Measurements from ENCODE around the gene TEKT3. TPM values are rescaled to one million over a fixed set of nuclear protein-coding genes. Genes with fewer than 3 reads are reported as not detected.

TEKT3 gene
- total RNA-seq, 1 donor from 2014 or later, result 0.86 TPM

- no peak for DNase-seq (ENCODE audit: low spot score)
- intact Hi-C loops (cut with DNase I), result no loop called here
These were observed 10.5 kb upstream of the TEKT3 start for GRCh38 chr17:15351925-15352324.

- no peak for DNase-seq (ENCODE audit: low spot score)
- intact Hi-C loops (cut with DNase I), result no loop called here
These were observed 10.1 kb upstream of the TEKT3 start for GRCh38 chr17:15351478-15351840.

GRCh38 chr17:15350777-15351477 is 9.5 kb upstream of the TEKT3 start:
- DNase-seq (ENCODE audit: low spot score), result no peak
- intact Hi-C loops (cut with DNase I), result no loop called here

- intact Hi-C loops (cut with DNase I), result no loop called here
- DNase-seq (ENCODE audit: low spot score), result no peak
These were observed 7.7 kb upstream of the TEKT3 start for GRCh38 chr17:15349119-15349518.

GRCh38 chr17:15348021-15348420 is 6.6 kb upstream of the TEKT3 start:
- intact Hi-C loops (cut with DNase I), result no loop called here
- no peak for DNase-seq (ENCODE audit: low spot score)

- no peak for DNase-seq (ENCODE audit: low spot score)
- intact Hi-C loops (cut with DNase I), result no loop called here
These were observed 4.7 kb upstream of the TEKT3 start for GRCh38 chr17:15346066-15346595.

- no peak for DNase-seq (ENCODE audit: low spot score)
- intact Hi-C loops (cut with DNase I), result loop anchor here (5.0 kb wide), 2 partner anchors 81 to 99 kb away; no protein-coding TSS in a partner anchor
These were observed 2.4 kb upstream of the TEKT3 start for GRCh38 chr17:15343749-15344148.

- no peak for DNase-seq (ENCODE audit: low spot score)
- intact Hi-C loops (cut with DNase I), result loop anchor here (5.0 kb wide), 2 partner anchors 80 to 100 kb away; no protein-coding TSS in a partner anchor
These were observed 1.1 kb upstream of the TEKT3 start for GRCh38 chr17:15342460-15342859.

GRCh38 chr17:15341966-15342365 is 569 bp upstream of the TEKT3 start:
- DNase-seq (ENCODE audit: low spot score), result no peak
- intact Hi-C loops (cut with DNase I), result loop anchor here (5.0 kb wide), 2 partner anchors 80 to 100 kb away; no protein-coding TSS in a partner anchor

GRCh38 chr17:15340966-15341365 is 431 bp downstream of the TEKT3 start:
- intact Hi-C loops (cut with DNase I), result loop anchor here (5.0 kb wide), 2 partner anchors 79 to 101 kb away; no protein-coding TSS in a partner anchor
- DNase-seq (ENCODE audit: low spot score), result no peak

GRCh38 chr17:15335446-15335845 is 6.0 kb downstream of the TEKT3 start:
- intact Hi-C loops (cut with DNase I), result no loop called here

GRCh38 chr17:15334266-15334665 is 7.1 kb downstream of the TEKT3 start:
- intact Hi-C loops (cut with DNase I), result no loop called here
- DNase-seq (ENCODE audit: low spot score), result no peak

More at GRCh38 chr17:15335446-15335845, 6.0 kb downstream of the TEKT3 start:
- DNase-seq (ENCODE audit: low spot score), result no peak

GRCh38 chr17:15332338-15332737 is 9.1 kb downstream of the TEKT3 start:
- no peak for DNase-seq (ENCODE audit: low spot score)
- intact Hi-C loops (cut with DNase I), result no loop called here

GRCh38 chr17:15323131-15323530 is 18.3 kb downstream of the TEKT3 start:
- intact Hi-C loops (cut with DNase I), result no loop called here
- DNase-seq (ENCODE audit: low spot score), result no peak

- DNase-seq (ENCODE audit: low spot score), result no peak
- intact Hi-C loops (cut with DNase I), result no loop called here
These were observed 19.7 kb downstream of the TEKT3 start for GRCh38 chr17:15321556-15322251.

GRCh38 chr17:15319452-15320010 is 21.9 kb downstream of the TEKT3 start:
- DNase-seq (ENCODE audit: low spot score), result no peak
- intact Hi-C loops (cut with DNase I), result no loop called here

- intact Hi-C loops (cut with DNase I), result no loop called here
- no peak for DNase-seq (ENCODE audit: low spot score)
These were observed 29.4 kb downstream of the TEKT3 start for GRCh38 chr17:15311996-15312395.

GRCh38 chr17:15309793-15310192 is 31.6 kb downstream of the TEKT3 start:
- DNase-seq (ENCODE audit: low spot score), result no peak
- intact Hi-C loops (cut with DNase I), result no loop called here

- DNase-seq (ENCODE audit: low spot score), result no peak
- intact Hi-C loops (cut with DNase I), result no loop called here
These were observed 32.2 kb downstream of the TEKT3 start for GRCh38 chr17:15309236-15309635.

GRCh38 chr17:15308758-15309157 is 32.6 kb downstream of the TEKT3 start:
- intact Hi-C loops (cut with DNase I), result no loop called here
- no peak for DNase-seq (ENCODE audit: low spot score)

Data from cardiac septum (tissue), 1 donor.